Gastroesophageal sphincter (tissue), 3 donors: ENCODE measurements around the gene PTDSS2.

Source experiments
- CTCF ChIP-seq, 4 experiments: fragments of 200-600 bp in 2 of 4; fragments of 450-650 bp in 2 of 4; sonication (generic) in 1 of 4; IDR thresholded peaks; one replicate each; pipeline ENCODE4 v1.5.1; 2017 to 2019; ENCODE audit warnings: antibody characterized with exemption in 4 of 4, mild to moderate bottlenecking in 2 of 4, moderate library complexity in 2 of 4
- EP300 ChIP-seq: sonication (generic); formaldehyde crosslinking; IDR thresholded peaks from one replicate; pipeline ENCODE4 v1.6.1; 2017; ENCODE audit warnings: antibody characterized with exemption, mild to moderate bottlenecking
- POLR2A ChIP-seq, 2 donors: fragments of 450-650 bp; IDR thresholded peaks; one replicate each; pipeline ENCODE4 v1.6.1; 2017; ENCODE audit warnings: antibody characterized with exemption in 2 of 2, mild to moderate bottlenecking in 2 of 2, moderate library complexity in 1 of 2
- POLR2AphosphoS5 ChIP-seq: sonication (generic); formaldehyde crosslinking; IDR thresholded peaks from one replicate; pipeline ENCODE4 v1.6.1; 2017; ENCODE audit warnings: antibody characterized with exemption

DNA sequence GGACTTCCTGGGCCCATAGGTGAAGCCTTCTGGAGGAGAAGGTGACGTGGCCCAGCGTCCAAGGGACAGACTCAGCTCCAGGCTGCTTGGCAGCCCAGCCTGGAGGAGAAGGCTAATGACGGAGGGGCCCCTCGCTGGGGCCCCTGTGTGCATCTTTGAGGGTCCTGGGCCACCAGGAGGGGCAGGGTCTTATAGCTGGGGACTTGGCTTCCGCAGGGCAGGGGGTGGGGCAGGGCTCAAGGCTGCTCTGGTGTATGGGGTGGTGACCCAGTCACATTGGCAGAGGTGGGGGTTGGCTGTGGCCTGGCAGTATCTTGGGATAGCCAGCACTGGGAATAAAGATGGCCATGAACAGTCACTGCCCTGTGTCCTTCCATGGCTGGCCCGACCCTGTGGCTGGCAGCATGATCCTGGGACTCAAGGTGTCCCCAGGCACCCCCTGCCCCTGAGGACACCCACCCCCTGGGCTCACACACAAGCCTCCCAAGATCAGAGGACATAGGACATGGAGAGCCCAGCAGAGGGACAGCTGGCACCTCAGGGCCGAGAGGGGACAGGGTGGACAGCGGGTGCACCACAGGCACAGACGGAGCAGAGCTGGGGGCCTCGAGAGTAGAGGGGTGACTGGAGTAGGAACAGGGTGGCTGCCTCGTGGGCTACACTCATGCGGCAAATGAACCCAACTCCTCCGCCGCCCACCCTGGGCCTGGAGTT, 45.4 kb upstream of the PTDSS2 start:
- no peak for TF ChIP-seq CTCF (IDR thresholded peaks at IDR 0.05)
- TF ChIP-seq POLR2A (IDR thresholded peaks at IDR 0.05), result no peak
- no peak for TF ChIP-seq POLR2AphosphoS5
- no peak for TF ChIP-seq EP300
